ACC112 (cell line): ENCODE results near the gene APCS.

Experiments
- H2AFZ ChIP-seq: fragments of 200-600 bp; sonication (generic); one replicate; pipeline ENCODE4 v1.6.0; 2017; ENCODE audit warnings: antibody characterized with exemption, low read length; ENCODE audit not compliant: unreplicated experiment
- H3K27ac ChIP-seq: fragments of 200-600 bp; sonication (generic); 2 replicates; pipeline ENCODE4 v1.5.1; 2014; ENCODE audit warnings: low read depth, mild to moderate bottlenecking, antibody characterized with exemption, low read length, moderate library complexity
- H3K27me3 ChIP-seq: fragments of 200-600 bp; sonication (generic); 2 replicates; pipeline ENCODE4 v1.6.1; 2014; ENCODE audit warnings: mild to moderate bottlenecking, antibody characterized with exemption, low read length, moderate library complexity, mixed read lengths; ENCODE audit not compliant: insufficient read depth
- H3K36me3 ChIP-seq: fragments of 200-600 bp; sonication (generic); 2 replicates; pipeline ENCODE4 v1.6.1; 2016; ENCODE audit warnings: mild to moderate bottlenecking, antibody characterized with exemption, low read length, moderate library complexity, mixed read lengths; ENCODE audit not compliant: insufficient read depth
- H3K4me1 ChIP-seq: fragments of 200-600 bp; sonication (generic); one replicate; pipeline ENCODE4 v1.6.1; 2016; ENCODE audit warnings: low read length, mixed read lengths; ENCODE audit not compliant: insufficient read depth, unreplicated experiment, control insufficient read depth
- H3K4me3 ChIP-seq: fragments of 200-600 bp; sonication (generic); 2 replicates; pipeline ENCODE4 v1.5.1; 2014; ENCODE audit warnings: mild to moderate bottlenecking, low read depth, low read length
- H3K79me2 ChIP-seq: fragments of 200-600 bp; sonication (generic); one replicate; pipeline ENCODE4 v1.6.0; 2016; ENCODE audit warnings: low read length; ENCODE audit not compliant: control insufficient read depth, unreplicated experiment, insufficient read depth

Gene APCS

GRCh38 chr1:159584536-159584935 lies 3.1 kb upstream of the APCS start:
- H3K27ac ChIP-seq: no peak overlapping the region
- no peaks in the 10 kb centered on the region for H3K36me3 ChIP-seq
- no peak overlapping the region for H2AFZ ChIP-seq
- H3K27me3 ChIP-seq: no peaks in the 10 kb centered on the region
- H3K4me3 ChIP-seq: no peak overlapping the region
- H3K4me1 ChIP-seq: no peaks in the 10 kb centered on the region
- no peaks in the 10 kb centered on the region for H3K79me2 ChIP-seq

DNA sequence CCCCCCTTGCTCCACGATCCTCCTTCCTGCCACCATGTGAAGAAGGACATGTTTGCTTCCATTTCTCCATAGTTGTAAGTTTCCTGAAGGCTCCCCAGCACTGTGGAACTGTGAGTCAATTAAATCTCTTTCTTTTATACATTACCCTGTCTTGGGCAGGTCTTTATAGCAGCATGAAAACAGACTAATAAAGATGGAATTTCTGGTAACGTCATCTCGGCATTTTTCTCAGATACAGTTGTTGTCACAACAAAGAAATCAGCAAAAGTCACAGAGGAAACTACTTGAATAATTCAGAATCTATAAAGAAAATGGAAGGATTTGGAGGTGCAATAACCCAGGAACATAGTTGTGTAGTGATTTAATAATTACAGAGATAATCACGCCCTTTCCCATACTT lies 4.4 kb downstream of the APCS start:
- Histone ChIP-seq H2AFZ (no peak overlapping the region), H3K4me3 (no peak overlapping the region), H3K27ac (no peak overlapping the region), H3K79me2 (no peaks in the 10 kb centered on the region), H3K36me3 (no peaks in the 10 kb centered on the region; the same call in 1 of the 2 replicates), H3K4me1 (peaks cover 10% of the 10 kb centered on the region), H3K27me3 (no peaks in the 10 kb centered on the region)

DNA sequence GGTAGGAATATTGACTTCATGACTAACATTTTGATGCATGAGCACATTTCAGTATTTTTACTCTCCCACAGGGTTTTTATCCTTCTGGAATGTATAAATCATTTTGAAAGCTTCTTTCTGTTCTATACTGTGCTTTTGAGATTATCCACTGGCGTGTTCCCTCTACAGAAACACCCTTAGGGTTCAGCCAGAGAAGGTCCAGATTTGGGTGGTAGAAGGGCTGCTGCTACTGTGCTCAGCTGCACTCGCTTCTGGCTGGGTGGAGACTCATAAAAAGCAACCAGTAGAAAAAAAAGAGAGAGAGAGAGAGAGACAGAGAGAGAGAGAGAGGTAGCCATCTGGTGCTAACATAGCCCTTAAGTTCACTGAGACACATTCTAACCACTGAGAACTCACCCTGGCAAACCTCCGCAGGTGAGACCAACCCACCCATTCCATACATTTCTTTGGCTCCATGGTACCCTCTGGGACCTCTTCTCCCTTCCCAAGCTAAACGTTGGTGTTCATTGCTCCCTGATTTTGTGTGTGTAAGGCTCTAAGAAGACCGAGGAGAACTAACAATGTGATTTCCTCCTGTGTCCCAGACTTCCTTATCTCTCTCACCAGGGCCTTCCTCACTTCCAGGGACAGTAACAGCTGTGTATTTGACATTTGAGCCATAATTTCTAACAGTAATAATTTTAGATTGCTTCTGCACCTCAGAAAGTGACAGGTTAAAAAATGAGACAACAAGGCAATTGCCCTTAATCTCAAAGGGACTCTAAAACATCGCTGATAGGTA lies 7.2 kb downstream of the APCS start:
- Histone ChIP-seq H3K4me3 (no peak overlapping the region), H3K27ac (no peak overlapping the region), H3K4me1 (peaks cover 29% of the 10 kb centered on the region), H3K79me2 (no peaks in the 10 kb centered on the region), H2AFZ (peak overlapping the region; percentile 31), H3K36me3 (no peaks in the 10 kb centered on the region; the same call in 1 of the 2 replicates), H3K27me3 (no peaks in the 10 kb centered on the region)

- Histone ChIP-seq H3K36me3 (no peaks in the 10 kb centered on the region), H3K27ac (peak overlapping the region; percentile 93), H2AFZ (no peak overlapping the region)
These were observed 10.6 kb downstream of the APCS start for GRCh38 chr1:159598196-159598595.

DNA sequence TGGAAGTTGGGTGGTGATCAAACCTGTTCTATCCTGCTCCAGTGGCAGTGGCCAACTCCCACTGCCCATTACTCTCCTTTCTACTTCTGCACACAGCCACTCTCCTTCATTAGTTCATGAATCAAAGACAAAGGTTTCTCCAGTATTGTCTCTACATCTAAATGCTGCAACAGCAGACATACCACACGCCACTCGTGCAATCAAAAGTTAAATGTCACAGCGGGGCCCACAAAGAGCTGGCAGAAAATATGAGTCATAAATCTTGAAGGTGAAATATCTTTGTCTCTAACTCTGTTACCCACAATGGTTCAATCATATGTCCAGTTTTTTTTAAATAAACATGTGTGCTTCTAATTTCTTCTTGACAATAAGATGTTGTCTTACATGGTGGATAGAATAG lies 13.3 kb downstream of the APCS start:
- no peaks in the 10 kb centered on the region for H3K27me3 ChIP-seq
- peaks cover 28% of the 10 kb centered on the region for H3K4me1 ChIP-seq
- H2AFZ ChIP-seq: no peak overlapping the region
- no peaks in the 10 kb centered on the region for H3K36me3 ChIP-seq
- H3K27ac ChIP-seq: no peak overlapping the region
- no peaks in the 10 kb centered on the region for H3K79me2 ChIP-seq
- no peak overlapping the region for H3K4me3 ChIP-seq

More at GRCh38 chr1:159598196-159598595, 10.6 kb downstream of the APCS start:
- H3K4me3 ChIP-seq: peak overlapping the region; percentile 10; the same call in 1 of the 2 replicates
- no peaks in the 10 kb centered on the region for H3K27me3 ChIP-seq
- H3K4me1 ChIP-seq: peaks cover 36% of the 10 kb centered on the region
- H3K79me2 ChIP-seq: no peaks in the 10 kb centered on the region

DNA sequence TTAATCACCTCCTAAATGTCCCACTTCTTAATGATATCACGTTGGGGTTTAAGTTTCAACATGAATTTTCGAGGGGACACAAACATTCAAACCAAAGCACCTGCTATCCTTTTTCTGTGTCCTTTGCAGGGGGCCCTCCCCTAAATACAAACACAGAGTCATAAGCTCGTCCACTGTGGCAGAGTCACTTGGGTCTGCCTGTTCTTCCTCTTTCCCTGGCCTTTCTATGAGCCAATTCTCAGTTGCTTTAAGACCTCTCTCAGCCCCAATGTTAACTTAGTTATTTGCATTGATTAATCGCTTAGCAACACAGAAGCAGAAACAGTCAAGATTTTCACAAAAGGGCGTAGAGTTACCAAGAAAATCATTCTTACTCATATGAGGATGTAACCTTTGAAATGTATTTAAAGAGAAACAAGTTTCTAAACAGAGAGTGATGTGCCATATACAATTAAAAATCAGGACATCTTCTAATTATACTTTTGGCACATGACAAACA lies 14.9 kb downstream of the APCS start:
- Histone ChIP-seq H3K27me3 (no peaks in the 10 kb centered on the region), H3K4me1 (peaks cover 21% of the 10 kb centered on the region), H3K4me3 (no peak overlapping the region), H3K79me2 (no peaks in the 10 kb centered on the region), H2AFZ (no peak overlapping the region), H3K36me3 (no peaks in the 10 kb centered on the region), H3K27ac (no peak overlapping the region)

GRCh38 chr1:159612211-159612885 lies 24.7 kb downstream of the APCS start:
- H3K79me2 ChIP-seq: no peaks in the 10 kb centered on the region
- no peaks in the 10 kb centered on the region for H3K27me3 ChIP-seq
- no peak overlapping the region for H2AFZ ChIP-seq
- no peaks in the 10 kb centered on the region for H3K36me3 ChIP-seq
- no peaks in the 10 kb centered on the region for H3K4me1 ChIP-seq
- no peak overlapping the region for H3K4me3 ChIP-seq
- H3K27ac ChIP-seq: no peak overlapping the region

DNA sequence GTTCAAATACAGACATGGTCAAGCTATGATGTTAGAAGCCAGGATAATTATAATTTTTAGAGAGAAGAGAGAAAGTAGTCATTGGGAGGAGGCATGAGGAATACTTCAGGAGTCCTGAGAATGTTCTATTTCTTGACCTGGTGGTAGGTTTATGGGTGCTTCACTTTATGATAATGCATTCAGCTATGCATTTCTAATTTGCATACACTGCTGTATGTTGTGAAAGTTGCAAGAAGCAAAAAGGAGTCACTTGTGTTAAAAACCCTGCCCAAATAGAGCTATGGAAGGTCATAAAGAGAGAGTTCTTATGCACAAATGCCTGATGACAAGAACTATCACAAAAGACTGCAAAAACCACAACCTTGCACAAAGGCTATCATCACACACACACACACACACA lies 45.3 kb downstream of the APCS start:
- Histone ChIP-seq H3K79me2 (no peaks in the 10 kb centered on the region), H3K4me1 (no peaks in the 10 kb centered on the region), H2AFZ (no peak overlapping the region), H3K27me3 (no peaks in the 10 kb centered on the region), H3K36me3 (no peaks in the 10 kb centered on the region), H3K27ac (no peak overlapping the region), H3K4me3 (no peak overlapping the region)
